HepG2 (cell line): Measurements from ENCODE around the gene CDK15. TPM values are rescaled to one million over a fixed set of nuclear protein-coding genes. Genes with fewer than 3 reads are reported as not detected.

Experiments
- ATAC-seq: fragments of 200-7000 bp; cut with Tn5 transposase; 3 replicates; pipeline ENCODE4 v1.9.1; 2020; ENCODE audit warnings: mild to moderate bottlenecking, moderate library complexity
- BruUV-seq: library from RNA; stranded (reverse); fragments of 400-500 nt; replicated peaks from 2 replicates; lab custom pipeline; 2021; lab: Mats Ljungman, UMichigan
- CTCF ChIA-PET: fragments of 300-600 bp; formaldehyde crosslinking; extraction: SDS; loops from one replicate; lab custom pipeline; 2021; ENCODE audit warnings: low total read pairs, inconsistent platforms, low intra/inter-chr PET ratio; lab: Yijun Ruan, JAX
- POLR2A ChIA-PET: fragments of 350-600 bp; sonication (Branson Sonifier 250); formaldehyde crosslinking; loops from one replicate; lab custom pipeline; 2020; ENCODE audit warnings: antibody characterized with exemption, inconsistent platforms; lab: Yijun Ruan, JAX
- DNase-seq: peaks from one replicate; pipeline ENCODE4 v3.0.0-alpha.2; 2015; ENCODE audit warnings: low spot score
- FAIRE-seq: peaks from 3 replicates; lab custom pipeline; 2011; peaks lifted over from hg19 to GRCh38; lab: Jason Lieb, UNC
- H2AFZ ChIP-seq: one replicate; pipeline ENCODE4 v1.6.1; 2011; ENCODE audit warnings: low read length, inconsistent platforms
- H3K27ac ChIP-seq: fragments of 300-600 bp; 3 replicates; pipeline ENCODE4 v1.8.0; 2011; ENCODE audit warnings: mixed run types, mild to moderate bottlenecking, mixed read lengths, low read length, inconsistent platforms; ENCODE audit not compliant: insufficient read depth; ENCODE audit errors: extremely low read length
- H3K27me3 ChIP-seq, 2 experiments: fragments of 200-600 bp in 1 of 2; 2 replicates in 1 of 2; 3 replicates in 1 of 2; pipeline versions ENCODE4 v1.6.0 to v1.8.0; 2011; ENCODE audit warnings: low read length in 2 of 2, mild to moderate bottlenecking in 2 of 2, moderate library complexity in 2 of 2, inconsistent platforms in 1 of 2; ENCODE audit not compliant: insufficient read depth in 2 of 2, control insufficient read depth in 1 of 2
- H3K36me3 ChIP-seq, 2 experiments: fragments of 200-600 bp in 1 of 2; replicated peaks in 1 of 2; 2 replicates in 1 of 2; 3 replicates in 1 of 2; pipeline versions ENCODE4 v1.5.1 to v1.8.0; 2011; ENCODE audit warnings: low read length in 2 of 2, inconsistent platforms in 1 of 2; ENCODE audit not compliant: insufficient read depth in 2 of 2, control insufficient read depth in 1 of 2
- H3K4me1 ChIP-seq: 2 replicates; pipeline ENCODE4 v1.5.1; 2012; ENCODE audit warnings: low read length, inconsistent platforms; ENCODE audit not compliant: insufficient read depth
- H3K4me2 ChIP-seq: 2 replicates; pipeline ENCODE4 v1.6.0; 2011; ENCODE audit warnings: low read depth, low read length, inconsistent platforms
- H3K4me3 ChIP-seq, 3 experiments: fragments of 200-600 bp in 1 of 3; sonication (generic), shearing (Covaris generic) in 1 of 3; replicated peaks in 1 of 3; 2 replicates each; pipeline ENCODE4 v1.5.1; 2011 to 2016; ENCODE audit warnings: low read length in 3 of 3, inconsistent platforms in 2 of 3, low read depth in 2 of 3, mild to moderate bottlenecking in 2 of 3, control low read depth in 1 of 3, mixed read lengths in 1 of 3; ENCODE audit not compliant: insufficient read depth in 1 of 3
- H3K79me2 ChIP-seq: one replicate; pipeline ENCODE4 v1.6.1; 2011; ENCODE audit warnings: low read length, inconsistent platforms; ENCODE audit not compliant: insufficient read depth
- H3K9ac ChIP-seq: 2 replicates; pipeline ENCODE4 v1.6.0; 2011; ENCODE audit warnings: mild to moderate bottlenecking, low read depth, low read length, inconsistent platforms; ENCODE audit not compliant: insufficient read depth
- H3K9me3 ChIP-seq: 2 replicates; pipeline ENCODE4 v1.5.1; 2012; ENCODE audit warnings: mild to moderate bottlenecking, low read length
- H4K20me1 ChIP-seq: 2 replicates; pipeline ENCODE4 v1.6.0; 2011; ENCODE audit warnings: inconsistent platforms, mild to moderate bottlenecking, low read length, moderate library complexity; ENCODE audit not compliant: insufficient read depth
- AGO1 ChIP-seq: fragments of 200-400 bp; formaldehyde crosslinking; IDR thresholded peaks from 2 replicates; pipeline ENCODE4 v1.6.1; 2017; ENCODE audit warnings: mild to moderate bottlenecking, low read depth, low read length, moderate library complexity; ENCODE audit not compliant: poor library complexity, severe bottlenecking
- ARNTL ChIP-seq: sonication (generic); formaldehyde crosslinking; IDR thresholded peaks from 2 replicates; pipeline ENCODE4 v1.4.0; 2020; ENCODE audit warnings: mild to moderate bottlenecking, missing genetic modification reagents
- BHLHE40 ChIP-seq: IDR thresholded peaks from 2 replicates; pipeline ENCODE4 v1.6.1; 2011; ENCODE audit warnings: low read length, improper control_type of control experiment
- GPBP1L1 ChIP-seq: sonication (generic); formaldehyde crosslinking; IDR thresholded peaks from 2 replicates; pipeline ENCODE4 v1.5.0; 2020; ENCODE audit warnings: mild to moderate bottlenecking, missing genetic modification reagents
- HINFP ChIP-seq: sonication (generic); formaldehyde crosslinking; IDR thresholded peaks from 2 replicates; pipeline ENCODE4 v1.4.0; 2020; ENCODE audit warnings: low read depth, mild to moderate bottlenecking, missing genetic modification reagents
- MIXL1 ChIP-seq: IDR thresholded peaks from 2 replicates; pipeline ENCODE4 v1.6.1; 2016
- MLXIP ChIP-seq: sonication (generic); formaldehyde crosslinking; IDR thresholded peaks from 2 replicates; pipeline ENCODE4 v1.9.0; 2021; ENCODE audit warnings: missing genetic modification reagents, borderline replicate concordance
- RFX3 ChIP-seq: IDR thresholded peaks from 2 replicates; pipeline ENCODE4 v1.6.1; 2016; ENCODE audit warnings: missing biosample characterization, missing genetic modification reagents
- ZNF276 ChIP-seq: sonication (generic); formaldehyde crosslinking; IDR thresholded peaks from 2 replicates; pipeline ENCODE4 v1.4.0; 2020; ENCODE audit warnings: mild to moderate bottlenecking, low read depth, missing genetic modification reagents
- ZNF646 ChIP-seq: sonication (generic); formaldehyde crosslinking; IDR thresholded peaks from 2 replicates; pipeline ENCODE4 v1.9.0; 2021; ENCODE audit warnings: mild to moderate bottlenecking, missing genetic modification reagents
- ZNF746 ChIP-seq: sonication (generic); formaldehyde crosslinking; IDR thresholded peaks from 2 replicates; pipeline ENCODE4 v1.8.0; 2022; ENCODE audit warnings: mild to moderate bottlenecking, missing genetic modification reagents
- in situ Hi-C: cut with HindIII; loops from 2 replicates; pipeline ENCODE4 v1.10.0; 2017; ENCODE audit warnings: low pct_unique_long_range_greater_than_20kb; ENCODE audit not compliant: extremely low pct_ligation_motif_present
- intact Hi-C: fragments of 100-400 bp; cut with micrococcal nuclease; formaldehyde crosslinking; loops from one replicate; pipeline ENCODE4 v1.10.0; 2022; ENCODE audit not compliant: unreplicated experiment
- polyA plus RNA-seq, 8 experiments: library from polyadenylated mRNA; depleted of rRNA in 3 of 8; stranded (reverse) in 7 of 8; unstranded in 1 of 8; fragments of >200 nt; fragmentation: Illumina TruSeq in 4 of 8; extraction: Trizol in 4 of 8; gene quantifications; 2 replicates each; pipeline versions ENCODE4 v1.2.1 to v1.2.3, GENCODE V29; 2011 to 2016; ENCODE audit warnings: low read depth in 4 of 8, missing spikeins in 1 of 8, mixed read lengths in 1 of 8; ENCODE audit not compliant: insufficient read depth in 1 of 8
- total RNA-seq, 5 experiments: library from RNA; depleted of rRNA; stranded (reverse); fragments of >200 nt; fragmentation: Illumina TruSeq; extraction: Trizol; gene quantifications; 2 replicates each; pipeline ENCODE4 v1.2.3, GENCODE V29; 2016; ENCODE audit warnings: low read depth in 1 of 5

The CDK15 gene
- total and polyA plus RNA-seq, 2 of the 13 experiments (the other 11 are each of a cell fraction or from before 2014, with no cell fraction given), result not detected

- in situ Hi-C loops (no loop called here), intact Hi-C loops (no loop called here)
- no peak overlapping the region for H3K9ac ChIP-seq
- no peak for DNase-seq
- no peak overlapping the region for H3K27ac ChIP-seq
- no peaks in the 10 kb centered on the region for H3K4me1 ChIP-seq
- POLR2A ChIA-PET, result no interaction called here
- H2AFZ ChIP-seq, result no peak overlapping the region
- no TSS peak for BruUV-seq
- FAIRE-seq, result no peak
- H3K79me2 ChIP-seq, result no peaks in the 10 kb centered on the region
- no peaks in the 10 kb centered on the region for H4K20me1 ChIP-seq
- H3K9me3 ChIP-seq, result no peaks in the 10 kb centered on the region
- H3K27me3 ChIP-seq, result no peaks in the 10 kb centered on the region; a peak in 1 of 5 replicates
- H3K4me3 ChIP-seq, result no peak overlapping the region
- no peak overlapping the region for H3K4me2 ChIP-seq
- CTCF ChIA-PET, result no interaction called here
- no peak for ATAC-seq
- no peaks in the 10 kb centered on the region for H3K36me3 ChIP-seq
- TF ChIP-seq HINFP (CRISPR knock-in tag), result no peak
- no peak for TF ChIP-seq ZNF646 (CRISPR knock-in tag)
- no peak for TF ChIP-seq ARNTL (CRISPR knock-in tag)
- no peak for TF ChIP-seq RFX3
- TF ChIP-seq BHLHE40, result no peak
- no peak for TF ChIP-seq GPBP1L1 (CRISPR knock-in tag)
- no peak for TF ChIP-seq AGO1
- no peak for TF ChIP-seq MIXL1 (CRISPR knock-in tag)
- TF ChIP-seq ZNF276 (CRISPR knock-in tag), result no peak
- TF ChIP-seq MLXIP (CRISPR knock-in tag), result no peak
- no peak for TF ChIP-seq ZNF746 (CRISPR knock-in tag)
These were observed 46.1 kb downstream of the CDK15 start for GRCh38 chr2:201852462-201852861.
